Effector CD8-positive, alpha-beta T cell (primary cell): ENCODE measurements around the gene GSTA4.
A peak's percentile ranks its signal among the peaks of the same experiment; 100 is the strongest.

ENCODE experiments used
- DNase-seq: peaks from one replicate; lab custom pipeline; 2025; lab: John Stamatoyannopoulos, UW
- total RNA-seq, 4 experiments: gene quantifications; one replicate each; lab custom pipeline; 2026; lab: John Stamatoyannopoulos, UW

Gene GSTA4
- 0.54 to 1.6 (median 0.93) reads per million in 4 experiments for total RNA-seq

DNA sequence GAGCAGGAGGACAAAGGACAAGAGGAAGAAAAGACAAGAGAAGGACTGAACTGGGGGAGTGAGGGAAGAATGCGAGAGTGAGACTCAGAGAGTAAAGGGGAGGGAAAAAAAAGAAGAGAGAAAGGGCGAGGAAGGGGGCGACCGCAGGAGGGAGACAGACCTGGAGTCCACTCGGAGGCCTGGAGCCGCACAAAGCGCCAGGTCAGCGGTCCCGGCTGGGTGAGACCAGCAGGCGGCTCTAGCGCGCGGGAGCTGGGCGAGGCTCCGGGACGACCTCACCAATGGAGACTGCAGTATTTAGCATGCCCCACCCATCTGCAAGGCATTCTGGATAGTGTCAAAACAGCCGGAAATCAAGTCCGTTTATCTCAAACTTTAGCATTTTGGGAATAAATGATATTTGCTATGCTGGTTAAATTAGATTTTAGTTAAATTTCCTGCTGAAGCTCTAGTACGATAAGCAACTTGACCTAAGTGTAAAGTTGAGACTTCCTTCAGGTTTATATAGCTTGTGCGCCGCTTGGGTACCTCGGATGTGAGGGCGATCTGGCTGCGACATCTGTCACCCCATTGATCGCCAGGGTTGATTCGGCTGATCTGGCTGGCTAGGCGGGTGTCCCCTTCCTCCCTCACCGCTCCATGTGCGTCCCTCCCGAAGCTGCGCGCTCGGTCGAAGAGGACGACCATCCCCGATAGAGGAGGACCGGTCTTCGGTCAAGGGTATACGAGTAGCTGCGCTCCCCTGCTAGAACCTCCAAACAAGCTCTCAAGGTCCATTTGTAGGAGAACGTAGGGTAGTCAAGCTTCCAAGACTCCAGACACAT lies at the start of gene GSTA4:
GSTA4 (minus strand) TSS at position 196 of the 824 bp plus-strand sequence. CDS start 1,041 bp downstream, outside the sequence.
- peak; percentile 81 for DNase-seq

GRCh38 chr6:53044572-53044971 lies 49.5 kb upstream of the GSTA4 start:
- no peak for DNase-seq

GRCh38 chr6:53044071-53044470 lies 49.0 kb upstream of the GSTA4 start:
- no peak for DNase-seq

GRCh38 chr6:53043581-53043980 lies 48.5 kb upstream of the GSTA4 start:
- DNase-seq: no peak

DNA sequence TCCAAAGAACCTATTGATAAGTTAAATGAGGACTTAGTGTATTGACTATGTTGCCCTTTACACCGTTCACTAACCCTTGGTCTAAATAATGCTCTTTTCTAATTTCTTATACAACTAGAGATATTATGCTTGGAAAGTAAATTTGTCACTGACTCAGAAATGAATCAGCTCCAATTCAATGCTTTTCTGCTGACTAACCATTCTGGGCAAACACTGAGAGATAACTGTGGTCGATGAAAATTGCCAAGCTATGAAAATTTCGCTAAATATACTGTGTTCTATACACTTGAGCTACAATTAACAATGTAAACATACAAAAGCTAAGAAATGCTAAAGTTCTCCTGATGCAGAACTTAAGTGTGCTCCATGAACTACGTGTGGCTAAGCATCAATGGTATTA lies 47.0 kb upstream of the GSTA4 start:
- no peak for DNase-seq

GRCh38 chr6:53041356-53041755 lies 46.3 kb upstream of the GSTA4 start:
- DNase-seq: no peak

- DNase-seq: no peak
Measured at GRCh38 chr6:53038596-53038995, 43.5 kb upstream of the GSTA4 start.

DNA sequence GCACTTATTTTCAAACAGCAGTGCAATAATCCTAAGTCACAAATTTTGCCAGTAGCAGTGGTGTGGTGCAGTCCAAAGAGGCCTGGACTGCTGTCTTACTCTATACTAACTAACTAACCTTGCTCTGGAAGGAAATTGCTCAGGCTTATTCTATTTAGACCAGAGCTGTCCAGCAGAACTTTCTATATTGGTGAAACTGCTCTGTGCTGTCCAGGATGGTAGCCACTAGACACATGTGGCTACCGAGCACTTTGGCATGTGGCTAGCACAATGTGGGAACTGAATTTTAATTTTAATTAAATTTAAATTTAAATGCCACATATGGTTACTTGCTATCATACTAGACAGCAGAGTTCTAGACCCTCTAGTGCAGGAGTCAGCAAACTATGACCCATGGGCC lies 43.1 kb upstream of the GSTA4 start:
- no peak for DNase-seq

DNA sequence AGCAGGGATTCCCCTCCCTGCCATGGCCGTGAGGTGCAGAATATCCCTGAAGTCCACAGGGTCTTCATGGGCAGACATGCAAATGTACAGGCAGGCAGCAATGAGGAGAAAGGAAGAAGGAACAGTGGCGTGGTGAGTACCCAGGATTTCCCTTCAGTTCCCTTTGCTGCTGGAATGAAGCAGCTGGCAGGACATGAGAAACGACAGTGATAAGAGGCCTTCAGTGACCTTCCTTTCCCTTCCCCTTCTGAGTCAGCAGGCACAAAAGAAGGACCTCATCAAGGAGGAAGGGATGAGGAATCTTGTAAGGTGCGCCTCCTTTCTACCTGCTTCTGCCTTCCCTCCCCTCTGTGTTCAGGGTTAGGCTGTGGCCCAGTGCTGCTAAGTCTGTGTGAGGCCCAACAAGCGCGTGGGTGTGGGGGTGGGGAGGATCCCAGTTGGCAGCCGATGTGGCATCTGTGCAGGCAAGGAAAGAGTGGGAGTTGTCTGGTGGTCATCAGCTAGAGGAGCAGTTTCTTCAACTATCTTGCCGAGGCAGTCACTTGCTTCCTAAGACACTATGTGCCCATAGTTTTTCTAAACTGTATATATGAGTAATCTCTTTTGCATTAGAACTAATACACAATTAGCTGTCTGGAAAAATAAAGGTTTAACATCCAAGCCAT lies 40.6 kb upstream of the GSTA4 start:
- DNase-seq: no peak

GRCh38 chr6:53033764-53034163 lies 38.7 kb upstream of the GSTA4 start:
- no peak for DNase-seq

DNA sequence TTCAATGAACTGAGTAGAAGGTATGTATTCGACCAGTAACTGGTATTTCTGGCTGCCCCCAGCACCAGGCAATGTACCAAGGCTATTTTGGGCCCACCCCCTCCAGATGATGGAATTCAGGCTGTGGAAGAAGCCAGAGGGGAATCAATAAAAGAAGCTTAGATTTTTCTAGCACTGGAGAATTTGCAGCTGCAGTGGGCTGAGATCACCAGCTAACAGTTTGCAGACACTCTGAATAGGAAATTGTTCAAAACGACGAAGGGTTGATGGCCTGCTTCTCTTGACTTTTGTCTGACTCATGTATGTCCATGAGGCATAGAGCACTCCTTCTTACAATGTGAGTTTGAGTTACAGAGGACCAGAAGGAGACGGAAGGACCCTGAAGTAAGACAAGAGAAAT lies 37.8 kb upstream of the GSTA4 start:
- DNase-seq: no peak

DNA sequence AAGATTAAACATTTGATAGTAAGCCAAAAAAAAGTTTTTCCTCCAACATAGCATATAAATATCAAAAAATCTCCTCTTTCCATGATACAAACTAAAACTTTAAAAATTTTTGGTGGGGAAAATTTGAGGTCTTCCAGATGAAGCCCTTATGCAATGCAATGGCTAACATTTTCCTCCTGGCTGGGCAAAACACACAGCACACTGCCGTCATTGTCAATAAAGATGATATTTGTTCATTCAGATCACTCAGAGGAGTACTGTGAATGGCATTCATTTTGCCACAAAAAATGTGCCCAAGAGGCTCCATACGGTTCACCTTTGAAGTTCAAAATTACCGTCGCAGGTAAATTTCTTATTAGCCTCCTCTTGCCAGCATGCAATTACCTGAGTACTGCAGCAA lies 36.2 kb upstream of the GSTA4 start:
- no peak for DNase-seq

DNA sequence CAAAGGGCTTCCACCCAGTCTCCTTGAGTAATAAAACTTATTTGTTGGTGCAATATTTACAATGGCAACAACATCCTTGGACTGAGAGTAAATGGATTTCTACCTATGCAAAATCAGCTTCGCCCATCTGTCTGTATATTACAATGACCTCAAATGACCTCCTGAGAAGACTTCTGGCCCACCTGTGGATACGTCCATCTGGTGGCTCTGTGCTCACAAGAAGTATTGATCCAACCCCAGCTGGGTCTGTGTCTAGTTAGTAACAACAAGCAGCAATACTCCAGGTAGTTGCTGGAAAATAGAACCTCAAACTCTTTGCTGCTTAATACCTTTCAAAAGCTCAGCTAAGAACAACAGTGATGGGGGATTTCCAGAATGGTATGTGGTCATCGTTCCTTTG lies 34.7 kb upstream of the GSTA4 start:
- DNase-seq: no peak

DNA sequence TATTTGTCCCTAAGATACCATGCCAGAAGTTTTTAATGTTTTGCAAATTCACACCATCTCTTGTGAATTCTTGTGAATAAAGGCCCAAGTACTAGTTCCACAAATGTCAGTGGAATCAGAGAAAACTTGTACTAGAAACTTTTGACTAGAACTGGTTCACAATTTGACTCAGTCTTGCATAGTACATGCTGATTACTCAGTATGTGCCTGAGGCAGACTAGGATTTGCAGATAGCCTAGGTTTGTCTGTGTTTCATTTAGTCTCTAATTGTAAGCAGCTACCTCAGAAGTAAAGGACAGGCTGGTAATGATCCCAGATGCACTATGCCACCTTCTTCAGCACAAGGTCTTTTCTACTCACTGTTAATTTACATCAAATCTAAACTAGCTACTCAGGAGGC lies 34.2 kb upstream of the GSTA4 start:
- DNase-seq: no peak

- no peak for DNase-seq
Measured at GRCh38 chr6:53028467-53028866, 33.4 kb upstream of the GSTA4 start.

GRCh38 chr6:53027131-53027718 lies 32.1 kb upstream of the GSTA4 start:
- no peak for DNase-seq

DNA sequence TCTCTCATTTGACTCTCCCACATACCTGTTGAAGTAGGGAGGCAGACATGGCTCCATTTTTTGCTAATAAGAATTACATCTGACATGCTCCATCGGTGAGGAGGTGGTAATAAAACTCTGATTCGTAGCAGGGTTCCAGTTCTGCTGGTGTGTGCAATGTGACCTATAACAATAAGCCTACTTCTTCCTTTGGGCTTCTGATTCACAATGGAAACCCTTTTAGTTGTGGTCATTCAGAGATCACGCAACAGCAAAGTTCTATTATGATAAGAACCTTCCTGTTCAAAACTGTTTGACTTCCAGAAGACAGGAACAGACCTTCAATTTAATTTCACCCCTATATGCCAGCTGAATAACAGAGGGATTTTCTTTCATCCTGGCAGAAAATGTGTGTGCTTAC lies 31.4 kb upstream of the GSTA4 start:
- DNase-seq: no peak

DNA sequence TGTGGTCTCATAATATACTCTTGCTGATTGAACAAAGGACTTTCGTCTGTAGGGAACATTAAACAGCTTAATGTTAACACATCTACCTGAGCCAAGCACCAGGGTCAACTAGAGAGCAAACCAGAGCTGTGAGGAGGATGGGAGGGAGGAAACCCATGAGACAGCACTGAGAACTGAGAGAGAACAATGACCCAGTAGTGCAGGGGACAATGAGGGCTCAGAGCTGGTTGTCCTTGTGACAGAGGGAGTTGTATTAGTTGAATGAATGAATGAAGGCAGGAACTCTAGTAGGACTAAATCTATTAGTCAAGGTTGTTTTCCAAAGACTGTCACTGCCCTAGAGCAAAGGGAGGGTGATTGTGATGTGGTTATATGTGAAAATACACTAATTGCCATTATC lies 28.2 kb upstream of the GSTA4 start:
- DNase-seq: no peak

DNA sequence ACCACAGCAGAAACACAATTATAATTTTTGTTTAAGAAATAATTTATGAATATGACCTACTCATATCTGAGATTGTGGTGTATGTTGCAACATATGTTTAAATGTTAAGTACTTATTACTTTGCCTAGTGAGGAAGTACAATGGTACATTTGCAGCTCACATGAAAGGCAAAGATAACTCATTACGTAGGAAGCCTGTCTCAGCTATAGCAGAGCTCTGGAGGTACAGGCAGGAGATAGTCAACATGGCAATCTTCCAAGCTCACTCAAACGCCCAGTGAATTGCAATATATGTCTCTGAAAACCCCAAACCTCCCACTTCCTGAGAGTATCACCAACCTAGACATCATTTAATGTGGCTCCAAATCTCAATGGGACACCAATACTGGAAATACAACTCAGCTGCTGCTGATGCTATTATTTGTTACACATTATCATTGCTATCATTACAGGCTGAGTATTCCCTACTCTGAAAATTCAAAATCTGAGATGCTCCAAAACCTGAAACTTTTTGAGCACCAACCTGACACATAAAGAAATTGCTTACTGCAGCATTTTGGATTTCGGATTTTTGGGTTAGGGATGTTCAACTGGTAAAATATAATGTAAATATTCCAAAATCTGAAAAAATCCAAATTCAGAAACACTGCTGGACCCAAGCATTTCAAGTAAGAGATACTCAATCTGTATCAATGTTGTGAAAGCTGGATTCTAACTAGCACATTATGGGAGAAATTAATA lies 25.1 kb upstream of the GSTA4 start:
- DNase-seq: no peak

GRCh38 chr6:53018446-53018845 lies 23.4 kb upstream of the GSTA4 start:
- no peak for DNase-seq

DNA sequence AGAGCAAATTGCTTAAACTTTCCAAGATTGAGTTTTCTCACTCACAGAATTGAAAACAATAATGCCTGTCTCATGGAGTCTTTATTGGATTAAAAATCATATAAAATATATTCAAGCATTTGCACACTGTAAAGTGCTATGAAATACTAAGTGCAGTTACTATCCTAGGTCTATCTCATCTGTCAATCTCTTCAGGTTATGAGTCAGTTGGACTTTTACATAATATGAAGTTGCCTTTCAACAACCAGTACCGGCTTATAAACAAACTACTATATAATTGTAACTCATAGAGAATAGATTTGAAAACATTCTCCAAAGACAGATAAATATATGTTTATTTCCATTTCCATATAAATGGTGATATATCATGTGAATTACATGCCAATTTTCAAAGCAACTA lies 20.4 kb upstream of the GSTA4 start:
- DNase-seq: no peak

DNA sequence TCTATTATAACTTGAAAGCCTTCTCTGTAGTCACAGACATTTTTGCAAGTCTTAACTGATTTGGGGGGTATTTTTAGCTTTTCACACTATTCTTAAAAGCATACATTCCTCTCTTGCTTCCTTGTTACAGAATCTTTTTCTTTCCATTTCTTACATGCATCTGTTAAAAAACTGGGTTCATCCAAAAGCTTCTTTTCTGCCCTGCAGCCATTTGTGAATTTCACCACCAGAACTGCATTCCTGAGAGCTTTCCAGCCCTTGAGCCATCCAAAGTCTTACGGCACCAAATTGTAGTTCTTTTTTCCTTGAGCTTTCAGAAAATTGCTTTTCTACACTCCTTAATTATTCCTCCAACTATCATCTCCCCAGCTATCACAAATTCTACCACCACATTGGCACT lies 19.7 kb upstream of the GSTA4 start:
- DNase-seq: no peak
